Islet precursor cell (in vitro differentiated cells): Measurements from ENCODE around the gene HINT2.

Experiments used
- DNase-seq: peaks from one replicate; pipeline ENCODE4 v3.0.0-alpha.2; 2018

The HINT2 gene

GRCh38 chr9:35840881-35841644 lies 26.2 kb upstream of the HINT2 start:
- no peak for DNase-seq

DNA sequence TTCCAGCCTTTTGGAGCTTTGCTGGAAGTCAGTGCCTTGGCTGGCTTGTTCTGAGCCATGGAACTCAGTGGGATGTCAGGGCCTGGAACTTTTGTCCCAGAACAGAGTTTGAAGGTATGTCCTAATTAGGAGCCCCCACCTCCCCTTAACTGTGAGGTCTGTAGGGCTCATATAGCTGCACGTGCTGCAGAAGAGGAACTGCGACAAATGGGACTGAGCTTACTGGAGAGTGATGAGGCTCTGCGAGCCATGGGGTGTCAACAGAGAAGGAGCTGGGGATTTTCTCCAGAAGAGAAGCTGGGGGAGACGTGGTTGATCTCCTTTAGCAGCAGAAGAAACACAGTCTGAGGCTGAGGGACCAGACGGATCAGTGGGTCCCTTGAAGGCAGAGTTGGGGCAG lies 25.1 kb upstream of the HINT2 start:
- DNase-seq: no peak

GRCh38 chr9:35836595-35836994 lies 21.8 kb upstream of the HINT2 start:
- no peak for DNase-seq

DNA sequence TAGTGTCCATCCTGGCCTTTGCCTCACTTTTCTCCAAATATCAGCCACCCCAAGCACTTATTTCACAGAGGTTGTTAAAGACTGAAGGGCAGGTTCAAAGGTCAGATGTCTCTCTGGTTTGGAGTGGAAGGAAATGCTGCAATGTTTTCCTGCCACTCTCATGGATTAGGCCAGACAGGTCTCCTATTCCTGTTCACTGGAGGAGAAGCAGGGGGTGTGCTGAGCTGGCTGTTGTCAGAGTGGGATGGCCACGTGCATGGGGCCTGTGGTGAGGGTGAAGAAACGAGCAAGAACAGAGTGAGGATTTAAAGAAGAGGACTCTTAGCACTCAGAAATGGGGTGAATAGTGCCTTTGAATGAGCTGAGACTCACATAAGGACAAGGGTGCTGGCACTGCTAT lies 20.9 kb upstream of the HINT2 start:
- DNase-seq: no peak

DNA sequence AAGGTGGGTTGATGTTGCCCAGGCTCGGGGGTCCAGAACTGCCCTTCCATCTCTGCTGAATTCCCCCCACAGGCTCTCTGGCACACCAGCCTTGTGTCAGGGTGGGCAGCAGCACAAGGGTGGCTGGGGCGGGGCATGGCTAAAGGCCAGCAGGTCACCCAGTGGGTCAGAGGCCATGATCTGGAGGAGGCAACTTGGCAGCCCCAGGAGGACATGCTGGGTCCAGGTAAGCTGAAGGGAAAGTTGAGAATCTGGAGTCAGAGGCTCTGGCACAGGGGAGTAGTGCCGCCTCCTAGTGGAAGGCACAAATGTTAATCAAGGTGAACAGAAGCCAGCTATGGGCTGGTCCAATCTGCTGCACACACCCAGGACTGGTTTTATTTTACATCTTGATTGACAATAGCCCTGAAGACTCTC lies 20.4 kb upstream of the HINT2 start:
- no peak for DNase-seq

GRCh38 chr9:35834260-35835215 lies 19.7 kb upstream of the HINT2 start:
- DNase-seq: no peak

DNA sequence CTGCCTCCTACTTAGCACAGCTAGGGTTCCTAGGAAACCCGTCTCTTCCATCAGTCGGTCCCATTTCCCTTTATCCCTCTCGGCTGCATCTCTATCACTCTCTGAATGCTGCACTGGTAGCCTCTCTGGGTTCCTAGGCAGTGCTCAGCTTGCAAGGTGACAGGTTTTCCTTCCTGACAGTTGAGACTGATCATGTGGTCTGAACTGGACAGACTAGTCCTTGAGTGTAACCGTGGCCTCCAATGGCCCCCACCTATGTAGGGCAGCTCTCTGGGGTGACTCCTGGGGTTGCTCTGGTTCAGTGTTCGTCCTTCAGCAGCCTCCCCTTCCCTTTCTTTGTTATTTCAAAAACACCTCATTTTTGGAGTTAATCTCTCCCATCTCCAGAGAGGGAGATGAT lies 18.0 kb upstream of the HINT2 start:
- no peak for DNase-seq

DNA sequence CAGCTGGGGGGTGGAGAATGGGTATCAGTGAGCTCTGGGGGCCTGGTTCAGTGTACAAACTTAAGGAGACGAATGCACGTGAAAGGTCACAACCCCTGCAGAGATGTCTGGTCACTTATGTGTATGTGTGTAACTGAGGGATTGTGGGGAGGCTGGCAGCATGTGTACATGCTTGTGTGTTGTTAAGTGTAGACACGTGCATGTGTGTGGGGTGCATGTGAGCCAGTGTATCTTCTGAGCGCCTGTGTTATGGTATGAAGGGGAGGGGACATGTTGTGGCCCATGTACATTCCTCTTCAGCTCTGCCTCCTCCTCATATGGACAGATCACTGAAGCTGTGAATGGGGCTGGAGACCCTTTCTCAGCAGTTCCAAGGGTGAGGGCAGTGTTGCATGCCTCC lies 16.2 kb upstream of the HINT2 start:
- DNase-seq: no peak

DNA sequence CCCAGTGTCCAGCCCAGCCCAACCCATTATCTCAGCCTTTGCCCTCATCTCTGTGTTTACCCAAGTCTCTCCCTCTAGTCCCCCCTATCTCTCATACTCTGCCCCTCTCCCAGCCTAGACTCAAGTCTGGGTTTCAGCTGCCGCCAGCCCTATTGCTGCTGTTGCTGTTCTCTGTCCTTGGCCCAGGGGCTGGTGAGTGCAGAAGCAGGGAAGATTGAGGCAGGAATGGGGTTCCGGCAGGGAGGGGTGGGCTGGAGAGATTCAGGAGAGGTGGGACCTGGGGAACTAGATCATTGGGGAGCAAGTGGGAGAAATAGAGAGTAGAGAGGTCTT lies 14.9 kb upstream of the HINT2 start:
- no peak for DNase-seq

GRCh38 chr9:35829084-35829763 lies 14.4 kb upstream of the HINT2 start, which contains the start of gene TMEM8B:
TSS of gene TMEM8B (plus strand) at chr9:35829228. CDS start at chr9:35829448, 220 bp downstream.
- peak; percentile 97 for DNase-seq

- no peak for DNase-seq
These were observed 13.9 kb upstream of the HINT2 start, which contains the start of gene FAM221B for GRCh38 chr9:35828716-35829083. TSS of gene FAM221B (minus strand) at chr9:35828732. CDS start at chr9:35826161, 2,571 bp downstream.

DNA sequence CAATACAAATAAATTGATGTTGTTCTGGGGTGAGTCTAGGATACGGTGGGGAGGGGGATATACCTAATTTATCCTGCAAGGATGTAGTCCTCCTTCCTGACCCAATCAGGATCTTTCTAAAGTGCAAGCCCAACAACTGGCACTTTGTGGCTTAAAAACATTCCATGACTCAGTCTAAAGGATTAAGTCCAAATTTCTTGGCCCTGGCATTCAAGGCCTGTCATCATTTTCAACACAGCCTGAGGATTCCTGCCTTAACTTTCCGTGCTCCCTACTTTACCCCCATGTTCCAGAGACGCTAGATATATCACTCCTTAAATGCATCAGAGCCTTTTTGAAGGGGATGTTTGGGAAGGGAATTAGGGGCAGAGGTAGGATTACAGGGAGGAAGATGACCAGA lies 12.6 kb upstream of the HINT2 start:
- DNase-seq: no peak

- DNase-seq: no peak
These were observed 11.3 kb upstream of the HINT2 start for GRCh38 chr9:35826071-35826701.

GRCh38 chr9:35822926-35823325 lies 8.1 kb upstream of the HINT2 start:
- no peak for DNase-seq

GRCh38 chr9:35820076-35820475 lies 5.2 kb upstream of the HINT2 start:
- no peak for DNase-seq

GRCh38 chr9:35818341-35818740 lies 3.5 kb upstream of the HINT2 start:
- DNase-seq: no peak

DNA sequence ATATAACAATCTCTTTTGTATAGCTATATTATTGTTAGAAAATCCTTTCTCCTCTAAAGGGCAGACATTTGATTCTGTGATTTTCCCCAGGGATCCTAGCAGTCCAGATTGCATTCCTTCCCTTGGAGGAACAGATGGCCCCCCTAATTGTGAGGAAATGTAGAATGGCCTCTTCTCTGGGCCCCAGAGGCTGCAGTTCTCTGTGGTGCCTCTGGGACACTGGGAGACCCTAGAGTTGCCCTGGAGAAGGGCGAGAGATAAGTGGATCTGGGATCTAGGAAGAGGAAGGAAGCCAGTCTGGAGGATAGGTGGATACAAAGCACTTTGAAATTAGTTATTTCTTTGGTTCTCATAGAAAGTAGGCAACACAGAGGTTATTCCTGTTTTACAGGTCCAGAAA lies 1.9 kb upstream of the HINT2 start:
- no peak for DNase-seq

DNA sequence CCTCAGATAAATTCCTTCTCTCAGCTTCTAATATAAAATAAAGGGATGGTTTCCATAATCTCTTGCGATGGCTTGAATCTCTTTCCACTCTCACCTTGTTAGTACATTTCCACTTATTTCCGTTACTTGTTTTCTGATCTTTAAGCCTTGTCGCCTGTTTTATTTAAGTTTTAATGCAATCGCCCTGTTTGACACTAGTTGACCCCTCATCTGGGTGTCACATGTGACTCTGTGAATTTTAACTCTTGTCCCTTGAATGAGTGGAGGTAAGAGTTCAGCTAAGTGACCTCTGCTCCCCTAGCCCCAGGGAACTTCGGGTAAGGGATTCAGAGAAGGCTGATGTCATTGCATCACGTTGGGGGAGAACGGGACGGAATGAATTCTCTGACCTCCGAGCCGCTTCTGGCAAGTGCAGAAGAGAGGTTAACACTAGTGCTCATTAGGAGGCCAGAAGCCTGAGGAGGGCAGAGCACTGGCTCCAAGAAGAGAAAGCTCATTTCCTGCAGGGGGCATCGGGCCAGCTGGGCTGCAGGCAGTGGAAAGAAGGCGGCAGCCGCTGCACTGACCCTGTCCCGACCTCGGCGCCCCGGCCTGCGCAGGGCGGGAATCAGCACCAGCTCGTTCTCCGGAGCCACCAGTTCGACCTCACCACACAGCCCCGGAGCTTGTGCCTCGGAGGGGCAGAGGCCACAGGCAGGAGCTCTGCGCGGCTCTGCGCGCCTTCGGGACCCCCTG lies 569 bp downstream of the HINT2 start:
- peak; percentile 91 for DNase-seq

DNA sequence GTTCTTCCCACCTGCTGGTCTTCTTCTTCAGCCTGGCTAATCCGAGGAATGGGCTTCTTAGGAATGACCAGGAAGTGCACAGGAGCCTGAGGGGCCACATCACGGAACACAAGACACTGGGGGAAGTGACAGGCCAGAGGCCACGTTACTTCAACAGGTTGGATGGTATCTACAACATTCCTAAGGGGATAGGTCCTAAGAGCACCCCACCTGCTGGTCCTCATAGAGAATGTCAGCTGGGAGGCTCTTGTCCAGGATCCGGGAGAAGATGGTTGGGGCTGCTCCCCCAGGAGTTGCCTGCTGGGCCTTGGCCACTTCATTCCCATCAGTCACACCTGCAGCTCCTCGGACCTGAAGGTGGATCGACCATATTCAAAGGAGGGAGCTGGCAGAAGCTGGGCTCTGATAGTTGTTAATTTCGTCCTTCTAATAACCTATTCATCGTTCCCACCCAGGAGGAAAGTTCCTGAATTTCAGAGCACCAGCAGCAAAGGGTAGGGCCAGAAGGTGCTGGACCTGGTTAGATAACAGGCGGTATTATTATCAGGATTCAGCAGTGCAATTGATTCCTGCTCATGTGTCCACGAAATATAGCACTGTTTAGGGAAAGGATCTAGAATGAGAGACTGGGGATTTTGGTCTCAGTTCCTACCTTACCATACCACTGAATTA lies 1.3 kb downstream of the HINT2 start:
- peak; percentile 70 for DNase-seq

GRCh38 chr9:35812025-35812602 lies 2.7 kb downstream of the HINT2 start, which contains the start of gene SPAG8:
TSS of gene SPAG8 (minus strand) at chr9:35812262. CDS start at chr9:35812147, 115 bp downstream.
- DNase-seq: peak; percentile 98

DNA sequence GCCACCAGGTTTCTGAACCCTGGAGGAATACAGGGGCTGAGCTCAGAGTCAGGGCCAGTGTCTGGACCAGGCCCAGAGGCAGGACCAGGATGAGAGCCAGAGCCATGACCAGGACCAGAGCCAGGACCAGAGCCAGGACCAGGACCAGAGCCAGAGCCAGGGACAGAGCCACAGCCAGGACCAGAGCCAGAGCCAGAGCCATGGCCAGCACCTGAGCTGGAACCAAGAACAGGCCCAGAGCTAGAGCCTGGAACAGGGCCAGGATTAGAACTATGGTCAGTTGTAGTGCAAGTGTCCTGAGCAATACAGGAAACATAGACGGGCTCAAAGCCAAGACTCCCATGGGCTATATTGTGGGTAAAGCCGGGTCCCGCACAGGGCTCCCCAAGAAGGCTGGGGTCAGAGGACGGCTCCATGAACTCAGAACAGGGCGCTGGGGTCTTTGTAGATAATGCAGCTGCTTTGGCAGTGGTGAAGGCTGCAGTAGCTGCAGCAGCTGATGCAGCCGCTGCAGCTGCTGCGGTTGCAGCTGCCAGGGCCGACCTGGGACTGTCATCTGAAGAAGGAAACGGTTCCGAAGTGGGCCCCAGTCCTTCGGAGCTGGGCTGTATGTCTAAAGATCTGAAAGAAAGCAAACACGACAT lies 3.3 kb downstream of the HINT2 start:
- DNase-seq: peak; percentile 53
